KMS-11 (cell line): ENCODE results near the gene KCTD2.

Experiments
- H2AFZ ChIP-seq: fragments of 200-600 bp; sonication (generic); 2 replicates; pipeline ENCODE4 v1.6.1; 2016; ENCODE audit warnings: antibody characterized with exemption, mixed run types, low read depth
- H3K27ac ChIP-seq: fragments of 200-600 bp; sonication (generic); 2 replicates; pipeline ENCODE4 v1.6.1; 2016; ENCODE audit warnings: mild to moderate bottlenecking, mixed run types
- H3K27me3 ChIP-seq: fragments of 200-600 bp; sonication (generic); 2 replicates; pipeline ENCODE4 v1.6.1; 2017; ENCODE audit warnings: mild to moderate bottlenecking, low read depth, mixed run types, moderate library complexity; ENCODE audit not compliant: insufficient read depth
- H3K36me3 ChIP-seq: fragments of 200-600 bp; sonication (generic); 2 replicates; pipeline ENCODE4 v1.6.1; 2017; ENCODE audit warnings: mild to moderate bottlenecking, mixed run types; ENCODE audit not compliant: insufficient read depth
- H3K4me1 ChIP-seq: fragments of 200-600 bp; sonication (generic); 2 replicates; pipeline ENCODE4 v1.6.1; 2016; ENCODE audit warnings: mild to moderate bottlenecking, low read depth, mixed run types; ENCODE audit not compliant: poor library complexity, severe bottlenecking
- H3K4me2 ChIP-seq: fragments of 200-600 bp; sonication (generic); 2 replicates; pipeline ENCODE4 v1.7.0; 2016; ENCODE audit warnings: mild to moderate bottlenecking, mixed run types
- H3K4me3 ChIP-seq: fragments of 200-600 bp; sonication (generic); IDR thresholded peaks from 2 replicates; pipeline ENCODE4 v1.6.1; 2017; ENCODE audit warnings: low read depth, low read length, mixed read lengths; ENCODE audit not compliant: insufficient read depth
- H3K79me2 ChIP-seq: fragments of 200-600 bp; sonication (generic); 2 replicates; pipeline ENCODE4 v1.6.1; 2016; ENCODE audit warnings: low read depth, mixed run types; ENCODE audit not compliant: insufficient read depth
- H3K9ac ChIP-seq: fragments of 200-600 bp; sonication (generic); 2 replicates; pipeline ENCODE4 v1.6.1; 2016; ENCODE audit warnings: mild to moderate bottlenecking, mixed run types
- H4K20me1 ChIP-seq: fragments of 200-600 bp; sonication (generic); 2 replicates; pipeline ENCODE4 v1.6.1; 2016; ENCODE audit warnings: mild to moderate bottlenecking, mixed run types; ENCODE audit not compliant: insufficient read depth
- TF ChIP-seq, protein P1 (sequence below): fragments of 200-600 bp; sonication (generic); conservative IDR thresholded peaks from 2 replicates; pipeline ENCODE4 v1.6.1; 2017; ENCODE audit warnings: low read depth, mild to moderate bottlenecking, antibody characterized with exemption, low read length, moderate library complexity, mixed read lengths

Gene KCTD2

DNA sequence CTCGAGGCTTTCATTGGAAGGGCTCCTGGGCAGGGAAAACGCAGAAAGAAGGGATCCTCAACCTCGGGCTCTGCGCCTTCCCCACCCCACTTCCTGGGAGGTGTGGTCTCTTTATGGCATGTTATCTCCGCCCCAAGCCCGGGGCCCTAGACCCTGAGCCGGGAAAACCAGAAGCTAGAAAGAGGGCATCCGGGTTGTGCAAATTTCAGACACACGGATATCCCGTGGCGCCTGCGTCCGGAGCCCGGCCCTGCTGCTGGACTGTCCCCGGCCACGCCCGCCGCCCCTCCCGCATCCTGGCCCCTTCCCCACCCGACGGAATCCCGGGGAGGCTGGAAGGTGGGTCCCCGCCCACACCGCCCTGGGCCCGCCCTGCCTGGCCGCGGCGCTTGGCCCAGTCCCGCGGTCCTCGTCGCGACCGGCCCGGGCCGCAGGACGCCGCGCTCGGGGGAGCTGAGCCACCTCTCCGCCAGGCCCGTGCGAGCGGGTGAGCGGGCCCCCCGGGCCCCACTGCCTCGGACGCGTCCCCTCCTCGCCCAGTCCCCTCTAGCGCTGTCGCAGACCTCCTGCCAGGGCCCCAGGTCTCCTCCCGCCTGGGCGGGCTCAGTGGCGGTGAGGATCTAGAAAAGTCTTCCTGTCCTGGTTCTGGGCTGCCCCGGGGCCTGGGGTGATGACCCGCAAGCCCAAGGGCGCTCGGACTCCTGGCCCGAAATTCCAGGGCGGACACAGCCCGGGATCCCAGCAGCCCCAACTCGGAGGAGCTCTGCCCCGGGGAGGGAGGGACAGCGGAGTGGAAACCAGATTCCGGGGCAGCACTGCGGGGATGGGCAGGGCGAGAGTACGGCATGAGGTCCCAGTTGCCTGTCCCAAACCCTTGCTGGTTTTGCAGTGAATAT is 40.8 kb downstream of the KCTD2 start, which contains the start of gene SLC16A5:
SLC16A5 (plus strand) TSS at position 397 of the 896 bp plus-strand sequence. CDS start 5,683 bp downstream, outside the sequence.
- H3K4me3 ChIP-seq, result no peak within 1 kb of the TSS
- H3K4me2 ChIP-seq, result no peak within 1 kb of the TSS
- H3K9ac ChIP-seq, result no peak within 1 kb of the TSS
- no peak within 1 kb of the TSS for H2AFZ ChIP-seq
- no peaks in the 10 kb centered on the region for H3K4me1 ChIP-seq
- H3K27ac ChIP-seq, result no peak within 1 kb of the TSS
- H3K36me3 ChIP-seq, result no peaks in the 10 kb centered on the region
- TF ChIP-seq, protein P1, sequence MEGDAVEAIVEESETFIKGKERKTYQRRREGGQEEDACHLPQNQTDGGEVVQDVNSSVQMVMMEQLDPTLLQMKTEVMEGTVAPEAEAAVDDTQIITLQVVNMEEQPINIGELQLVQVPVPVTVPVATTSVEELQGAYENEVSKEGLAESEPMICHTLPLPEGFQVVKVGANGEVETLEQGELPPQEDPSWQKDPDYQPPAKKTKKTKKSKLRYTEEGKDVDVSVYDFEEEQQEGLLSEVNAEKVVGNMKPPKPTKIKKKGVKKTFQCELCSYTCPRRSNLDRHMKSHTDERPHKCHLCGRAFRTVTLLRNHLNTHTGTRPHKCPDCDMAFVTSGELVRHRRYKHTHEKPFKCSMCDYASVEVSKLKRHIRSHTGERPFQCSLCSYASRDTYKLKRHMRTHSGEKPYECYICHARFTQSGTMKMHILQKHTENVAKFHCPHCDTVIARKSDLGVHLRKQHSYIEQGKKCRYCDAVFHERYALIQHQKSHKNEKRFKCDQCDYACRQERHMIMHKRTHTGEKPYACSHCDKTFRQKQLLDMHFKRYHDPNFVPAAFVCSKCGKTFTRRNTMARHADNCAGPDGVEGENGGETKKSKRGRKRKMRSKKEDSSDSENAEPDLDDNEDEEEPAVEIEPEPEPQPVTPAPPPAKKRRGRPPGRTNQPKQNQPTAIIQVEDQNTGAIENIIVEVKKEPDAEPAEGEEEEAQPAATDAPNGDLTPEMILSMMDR, result no peak
- H3K27me3 ChIP-seq, result no peaks in the 10 kb centered on the region
- no peaks in the 10 kb centered on the region for H4K20me1 ChIP-seq
- H3K79me2 ChIP-seq, result no peaks in the 10 kb centered on the region

DNA sequence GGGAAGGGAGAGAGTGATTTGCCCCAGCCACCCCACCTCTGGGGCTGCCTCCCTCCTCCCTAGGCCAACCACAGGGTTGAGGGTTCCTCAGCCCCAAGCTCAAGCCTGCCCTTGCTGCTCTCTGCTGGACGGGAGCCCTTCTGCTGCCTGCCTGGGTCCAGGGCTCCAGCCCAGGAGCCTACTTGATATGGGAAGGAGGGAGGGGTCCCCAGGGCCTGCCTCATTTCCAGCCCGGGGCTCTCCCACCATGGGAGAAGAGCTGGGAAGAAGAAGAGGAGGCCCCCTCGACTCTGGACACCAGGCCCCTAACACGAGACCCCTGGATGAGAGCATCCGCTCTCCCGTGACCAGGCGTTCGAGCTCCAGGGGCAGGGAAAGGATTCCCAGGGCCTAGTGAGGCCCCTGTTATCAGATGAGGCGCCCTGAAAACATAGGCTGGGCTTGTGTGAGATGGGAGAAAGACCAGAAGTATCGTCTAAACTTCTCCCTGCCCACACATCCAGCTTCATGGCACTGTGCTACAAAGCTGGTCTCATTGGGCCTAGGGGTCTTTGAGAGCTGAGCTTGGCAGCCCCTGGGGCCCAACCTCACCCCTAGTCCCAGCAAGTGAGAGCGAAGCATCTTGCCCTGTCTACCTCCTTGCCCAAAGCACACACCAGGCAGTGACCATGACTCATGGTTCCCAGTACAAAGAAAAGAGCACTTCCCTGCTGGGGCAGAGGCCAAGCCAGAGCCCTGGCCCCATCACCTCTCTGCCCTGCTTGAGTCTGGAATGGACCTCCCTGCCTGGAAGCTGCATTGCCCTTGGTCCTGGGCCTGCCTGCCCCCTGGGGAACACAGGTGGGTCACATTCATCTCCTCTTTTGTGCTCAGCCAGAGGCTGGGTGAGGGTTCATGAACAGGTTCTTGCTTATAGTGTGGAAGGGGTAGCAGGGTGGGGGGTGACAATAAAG is 41.7 kb downstream of the KCTD2 start:
- no peaks in the 10 kb centered on the region for H3K79me2 ChIP-seq
- TF ChIP-seq, protein P1, result no peak

DNA sequence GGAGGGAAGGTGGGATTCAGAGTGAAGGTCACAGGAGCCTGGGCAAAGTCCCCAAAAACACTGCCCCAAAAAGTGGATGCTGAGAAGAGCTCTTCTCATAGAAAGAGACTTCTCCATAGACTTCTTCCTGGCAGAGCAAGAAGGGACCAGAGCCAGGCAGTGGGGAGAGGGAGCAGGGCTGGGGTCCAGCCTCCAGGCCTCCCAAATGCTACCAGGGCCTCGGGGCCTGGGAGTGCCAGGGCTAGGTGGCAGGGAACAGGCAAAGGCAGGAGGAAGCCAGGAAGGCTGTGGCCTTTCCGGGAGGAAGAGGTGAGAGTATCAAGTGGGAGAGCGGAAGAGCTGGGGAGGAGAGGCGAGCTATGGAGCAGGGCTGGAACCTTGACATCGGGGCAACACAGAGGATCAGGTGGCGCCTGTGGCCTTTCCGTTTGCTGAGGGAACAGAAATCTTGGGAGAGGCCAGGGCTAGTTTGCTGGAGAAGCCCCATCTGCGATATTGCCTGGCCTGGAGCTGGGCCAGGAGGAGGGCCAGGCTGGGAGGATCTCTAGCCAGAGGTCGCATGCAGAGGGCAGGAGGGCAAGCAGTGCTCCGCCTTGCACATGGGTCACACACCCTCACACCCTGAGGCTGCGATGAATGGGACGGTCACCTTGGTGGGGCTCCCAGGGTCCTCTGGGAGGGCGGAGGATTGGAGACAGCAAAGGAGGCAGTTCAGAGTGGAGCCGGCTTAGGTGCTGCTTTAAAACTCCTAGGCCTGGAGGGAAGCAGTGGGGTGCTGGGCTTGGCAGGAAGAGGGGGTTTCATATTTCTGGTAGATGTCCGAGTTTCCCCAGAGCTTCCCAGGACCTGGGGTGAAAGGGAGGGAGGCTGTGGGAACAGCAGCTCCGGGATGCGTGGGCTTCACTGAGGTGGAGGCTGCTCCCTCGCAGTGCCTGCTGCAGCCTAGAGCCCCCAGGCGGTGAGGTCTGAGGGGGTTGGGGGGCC is 44.1 kb downstream of the KCTD2 start:
- no peak overlapping the region for H3K9ac ChIP-seq
- H3K4me2 ChIP-seq, result no peak overlapping the region
- no peak overlapping the region for H3K27ac ChIP-seq
- H3K36me3 ChIP-seq, result no peaks in the 10 kb centered on the region
- H3K4me3 ChIP-seq, result no peak overlapping the region
- H3K27me3 ChIP-seq, result no peaks in the 10 kb centered on the region
- no peaks in the 10 kb centered on the region for H3K4me1 ChIP-seq
- H4K20me1 ChIP-seq, result no peaks in the 10 kb centered on the region
- H3K79me2 ChIP-seq, result no peaks in the 10 kb centered on the region
- no peak overlapping the region for H2AFZ ChIP-seq
- TF ChIP-seq, protein P1, result no peak

More for the DNA sequence above, 41.7 kb downstream of the KCTD2 start:
- H3K36me3 ChIP-seq, result no peaks in the 10 kb centered on the region
- no peak overlapping the region for H3K27ac ChIP-seq
- no peak overlapping the region for H3K4me3 ChIP-seq
- H3K4me1 ChIP-seq, result no peaks in the 10 kb centered on the region
- no peaks in the 10 kb centered on the region for H4K20me1 ChIP-seq
- H3K27me3 ChIP-seq, result no peaks in the 10 kb centered on the region
- H3K9ac ChIP-seq, result no peak overlapping the region
- no peak overlapping the region for H3K4me2 ChIP-seq
- H2AFZ ChIP-seq, result no peak overlapping the region
